HepG2 (cell line): Measurements from ENCODE around the gene SOCS3. TPM values are rescaled to one million over a fixed set of nuclear protein-coding genes. Genes with fewer than 3 reads are reported as not detected.

Source experiments
- BCL6 ChIP-seq: IDR thresholded peaks from 2 replicates; pipeline ENCODE4 v1.6.1; 2016; ENCODE audit warnings: missing genetic modification reagents, missing compliant biosample characterization
- BRCA1 ChIP-seq: sonication (generic); formaldehyde crosslinking; IDR thresholded peaks from 2 replicates; pipeline ENCODE4 v1.4.0; 2020; ENCODE audit warnings: missing genetic modification reagents
- ELF3 ChIP-seq: IDR thresholded peaks from 2 replicates; pipeline ENCODE4 v1.6.1; 2016; ENCODE audit warnings: missing genetic modification reagents, missing compliant biosample characterization
- ETV5 ChIP-seq: IDR thresholded peaks from 2 replicates; pipeline ENCODE4 v1.6.1; 2018; ENCODE audit warnings: missing biosample characterization, missing genetic modification reagents, inconsistent platforms, borderline replicate concordance
- HOMEZ ChIP-seq: IDR thresholded peaks from 2 replicates; pipeline ENCODE4 v1.6.1; 2016; ENCODE audit warnings: low read depth
- POLR2AphosphoS2 ChIP-seq: IDR thresholded peaks from 2 replicates; pipeline ENCODE4 v1.6.1; 2011; ENCODE audit warnings: low read depth, low read length, improper control_type of control experiment
- RFXANK ChIP-seq: IDR thresholded peaks from 2 replicates; pipeline ENCODE4 v1.6.1; 2016
- TBP ChIP-seq: sonication (generic); formaldehyde crosslinking; IDR thresholded peaks from 2 replicates; pipeline ENCODE4 v1.5.0; 2020; ENCODE audit warnings: missing genetic modification reagents
- TFAP4 ChIP-seq: sonication (generic); IDR thresholded peaks from 2 replicates; pipeline ENCODE4 v1.6.1; 2016; ENCODE audit warnings: low read depth, borderline replicate concordance
- TRIM24 ChIP-seq: sonication (generic); formaldehyde crosslinking; IDR thresholded peaks from 2 replicates; pipeline ENCODE4 v1.8.0; 2022; ENCODE audit warnings: mild to moderate bottlenecking, missing genetic modification reagents
- YEATS2 ChIP-seq: sonication (generic); formaldehyde crosslinking; IDR thresholded peaks from 2 replicates; pipeline ENCODE4 v1.4.0; 2020; ENCODE audit warnings: missing genetic modification reagents, borderline replicate concordance
- ZMYM2 ChIP-seq: sonication (generic); formaldehyde crosslinking; IDR thresholded peaks from 2 replicates; pipeline ENCODE4 v1.8.0; 2022; ENCODE audit warnings: mild to moderate bottlenecking, missing genetic modification reagents
- ZNF335 ChIP-seq: sonication (generic); formaldehyde crosslinking; IDR thresholded peaks from 2 replicates; pipeline ENCODE4 v1.4.0; 2020; ENCODE audit warnings: missing genetic modification reagents
- ZNF33B ChIP-seq: sonication (generic); formaldehyde crosslinking; IDR thresholded peaks from 2 replicates; pipeline ENCODE4 v1.5.1; 2020; ENCODE audit warnings: mild to moderate bottlenecking, missing genetic modification reagents
- ZNF343 ChIP-seq: sonication (generic); formaldehyde crosslinking; IDR thresholded peaks from 2 replicates; pipeline ENCODE4 v1.4.0; 2020; ENCODE audit warnings: mild to moderate bottlenecking, missing genetic modification reagents
- ZNF451 ChIP-seq: sonication (generic); formaldehyde crosslinking; IDR thresholded peaks from 2 replicates; pipeline ENCODE4 v1.5.0; 2020; ENCODE audit warnings: mild to moderate bottlenecking, missing genetic modification reagents
- ZNF543 ChIP-seq: sonication (generic); formaldehyde crosslinking; IDR thresholded peaks from 2 replicates; pipeline ENCODE4 v1.4.0; 2020; ENCODE audit warnings: mild to moderate bottlenecking, missing genetic modification reagents
- ZNF782 ChIP-seq: sonication (generic); formaldehyde crosslinking; IDR thresholded peaks from 2 replicates; pipeline ENCODE4 v1.4.0; 2020; ENCODE audit warnings: missing genetic modification reagents, mild to moderate bottlenecking, borderline replicate concordance
- ZNF788 ChIP-seq: sonication (generic); formaldehyde crosslinking; IDR thresholded peaks from 2 replicates; pipeline ENCODE4 v1.5.0; 2020; ENCODE audit warnings: mild to moderate bottlenecking, missing genetic modification reagents, borderline replicate concordance
- ZNF816 ChIP-seq: sonication (generic); formaldehyde crosslinking; IDR thresholded peaks from 2 replicates; pipeline ENCODE4 v1.8.0; 2022; ENCODE audit warnings: missing genetic modification reagents, mild to moderate bottlenecking, borderline replicate concordance
- polyA plus RNA-seq, 8 experiments: library from polyadenylated mRNA; depleted of rRNA in 3 of 8; stranded (reverse) in 7 of 8; unstranded in 1 of 8; fragments of >200 nt; fragmentation: Illumina TruSeq in 4 of 8; extraction: Trizol in 4 of 8; gene quantifications; 2 replicates each; pipeline versions ENCODE4 v1.2.1 to v1.2.3, GENCODE V29; 2011 to 2016; ENCODE audit warnings: low read depth in 4 of 8, missing spikeins in 1 of 8, mixed read lengths in 1 of 8; ENCODE audit not compliant: insufficient read depth in 1 of 8
- total RNA-seq, 5 experiments: library from RNA; depleted of rRNA; stranded (reverse); fragments of >200 nt; fragmentation: Illumina TruSeq; extraction: Trizol; gene quantifications; 2 replicates each; pipeline ENCODE4 v1.2.3, GENCODE V29; 2016; ENCODE audit warnings: low read depth in 1 of 5
- TF ChIP-seq, protein P1 (sequence below): sonication (generic); formaldehyde crosslinking; IDR thresholded peaks from 2 replicates; pipeline ENCODE4 v1.8.0; 2022; ENCODE audit warnings: mild to moderate bottlenecking, missing genetic modification reagents; ENCODE audit not compliant: insufficient replicate concordance
- TF ChIP-seq, protein P2 (sequence below): IDR thresholded peaks from 2 replicates; pipeline ENCODE4 v1.4.0; 2020; ENCODE audit warnings: mild to moderate bottlenecking, missing genetic modification reagents

SOCS3 gene
- total and polyA plus RNA-seq, 2 of the 13 experiments (the other 11 are each of a cell fraction or from before 2014, with no cell fraction given): 0.77 to 2.4 TPM

- TF ChIP-seq, protein P1, sequence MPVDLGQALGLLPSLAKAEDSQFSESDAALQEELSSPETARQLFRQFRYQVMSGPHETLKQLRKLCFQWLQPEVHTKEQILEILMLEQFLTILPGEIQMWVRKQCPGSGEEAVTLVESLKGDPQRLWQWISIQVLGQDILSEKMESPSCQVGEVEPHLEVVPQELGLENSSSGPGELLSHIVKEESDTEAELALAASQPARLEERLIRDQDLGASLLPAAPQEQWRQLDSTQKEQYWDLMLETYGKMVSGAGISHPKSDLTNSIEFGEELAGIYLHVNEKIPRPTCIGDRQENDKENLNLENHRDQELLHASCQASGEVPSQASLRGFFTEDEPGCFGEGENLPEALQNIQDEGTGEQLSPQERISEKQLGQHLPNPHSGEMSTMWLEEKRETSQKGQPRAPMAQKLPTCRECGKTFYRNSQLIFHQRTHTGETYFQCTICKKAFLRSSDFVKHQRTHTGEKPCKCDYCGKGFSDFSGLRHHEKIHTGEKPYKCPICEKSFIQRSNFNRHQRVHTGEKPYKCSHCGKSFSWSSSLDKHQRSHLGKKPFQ: no peak
- TF ChIP-seq ZNF816 (0 out of 2 replicates have a peak, but pooled peaks have one; percentile 49), ZNF335 (CRISPR knock-in tag) (no peak), ZNF788 (CRISPR knock-in tag) (peak; percentile 42; the same call in 1 of the 2 replicates), YEATS2 (CRISPR knock-in tag) (no peak), HOMEZ (0 out of 2 replicates have a peak, but pooled peaks have one; percentile 34), BCL6 (peak; percentile 77), ZNF782 (CRISPR knock-in tag) (no peak), POLR2AphosphoS2 (no peak), TRIM24 (CRISPR knock-in tag) (no peak), ZNF343 (CRISPR knock-in tag) (no peak), ZNF451 (CRISPR knock-in tag) (no peak), ELF3 (peak; percentile 34; the same call in 1 of the 2 replicates), BRCA1 (CRISPR knock-in tag) (no peak), RFXANK (CRISPR knock-in tag) (no peak), ZNF33B (no peak), ZMYM2 (peak; percentile 36; the same call in 1 of the 2 replicates), TBP (CRISPR knock-in tag) (no peak), TFAP4 (peak; percentile 21; the same call in 1 of the 2 replicates), ETV5 (CRISPR knock-in tag) (peak; percentile 50; the same call in 1 of the 2 replicates), ZNF543 (no peak)
- TF ChIP-seq, protein P2, sequence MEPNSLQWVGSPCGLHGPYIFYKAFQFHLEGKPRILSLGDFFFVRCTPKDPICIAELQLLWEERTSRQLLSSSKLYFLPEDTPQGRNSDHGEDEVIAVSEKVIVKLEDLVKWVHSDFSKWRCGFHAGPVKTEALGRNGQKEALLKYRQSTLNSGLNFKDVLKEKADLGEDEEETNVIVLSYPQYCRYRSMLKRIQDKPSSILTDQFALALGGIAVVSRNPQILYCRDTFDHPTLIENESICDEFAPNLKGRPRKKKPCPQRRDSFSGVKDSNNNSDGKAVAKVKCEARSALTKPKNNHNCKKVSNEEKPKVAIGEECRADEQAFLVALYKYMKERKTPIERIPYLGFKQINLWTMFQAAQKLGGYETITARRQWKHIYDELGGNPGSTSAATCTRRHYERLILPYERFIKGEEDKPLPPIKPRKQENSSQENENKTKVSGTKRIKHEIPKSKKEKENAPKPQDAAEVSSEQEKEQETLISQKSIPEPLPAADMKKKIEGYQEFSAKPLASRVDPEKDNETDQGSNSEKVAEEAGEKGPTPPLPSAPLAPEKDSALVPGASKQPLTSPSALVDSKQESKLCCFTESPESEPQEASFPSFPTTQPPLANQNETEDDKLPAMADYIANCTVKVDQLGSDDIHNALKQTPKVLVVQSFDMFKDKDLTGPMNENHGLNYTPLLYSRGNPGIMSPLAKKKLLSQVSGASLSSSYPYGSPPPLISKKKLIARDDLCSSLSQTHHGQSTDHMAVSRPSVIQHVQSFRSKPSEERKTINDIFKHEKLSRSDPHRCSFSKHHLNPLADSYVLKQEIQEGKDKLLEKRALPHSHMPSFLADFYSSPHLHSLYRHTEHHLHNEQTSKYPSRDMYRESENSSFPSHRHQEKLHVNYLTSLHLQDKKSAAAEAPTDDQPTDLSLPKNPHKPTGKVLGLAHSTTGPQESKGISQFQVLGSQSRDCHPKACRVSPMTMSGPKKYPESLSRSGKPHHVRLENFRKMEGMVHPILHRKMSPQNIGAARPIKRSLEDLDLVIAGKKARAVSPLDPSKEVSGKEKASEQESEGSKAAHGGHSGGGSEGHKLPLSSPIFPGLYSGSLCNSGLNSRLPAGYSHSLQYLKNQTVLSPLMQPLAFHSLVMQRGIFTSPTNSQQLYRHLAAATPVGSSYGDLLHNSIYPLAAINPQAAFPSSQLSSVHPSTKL (CRISPR knock-in tag): peak; percentile 66; the same call in 1 of the 2 replicates
Observed at GRCh38 chr17:78365561-78366108, 5.8 kb upstream of the SOCS3 start (continued).
